Mesothelial cell of epicardium (in vitro differentiated cells): ENCODE measurements around the gene CCL17. TPM values are rescaled to one million over a fixed set of nuclear protein-coding genes. Genes with fewer than 3 reads are reported as not detected.

ENCODE experiments used
- DNase-seq, 2 experiments: peaks; one replicate each; pipeline ENCODE4 v3.0.0; 2021; ENCODE audit warnings: low spot score in 2 of 2; ENCODE audit not compliant: unreplicated experiment in 2 of 2
- H3K27ac Mint-ChIP-seq: 2 replicates; pipeline ENCODE4 v1.8.0; 2021; ENCODE audit warnings: mixed read lengths
- H3K27me3 Mint-ChIP-seq: 2 replicates; pipeline ENCODE4 v1.8.0; 2021; ENCODE audit warnings: low read depth, mixed read lengths
- H3K36me3 Mint-ChIP-seq: 2 replicates; pipeline ENCODE4 v1.8.0; 2021; ENCODE audit warnings: mixed read lengths
- H3K4me1 Mint-ChIP-seq: 2 replicates; pipeline ENCODE4 v1.8.0; 2021; ENCODE audit warnings: mixed read lengths
- H3K4me3 Mint-ChIP-seq: 2 replicates; pipeline ENCODE4 v1.8.0; 2021; ENCODE audit warnings: mild to moderate bottlenecking, moderate library complexity, mixed read lengths
- H3K9me3 Mint-ChIP-seq: 2 replicates; pipeline ENCODE4 v1.8.0; 2021; ENCODE audit warnings: mixed read lengths
- CTCF ChIP-seq: fragments of 200-600 bp; sonication (generic); IDR thresholded peaks from one replicate; pipeline ENCODE4 v1.5.0; 2021; ENCODE audit warnings: antibody characterized with exemption; ENCODE audit not compliant: unreplicated experiment
- total RNA-seq: library from RNA; stranded (reverse); gene quantifications from 3 replicates; pipeline ENCODE4 v1.2.1, GENCODE V29; 2021

Gene CCL17
- total RNA-seq, 1 donor from 2014 or later = not detected

DNA sequence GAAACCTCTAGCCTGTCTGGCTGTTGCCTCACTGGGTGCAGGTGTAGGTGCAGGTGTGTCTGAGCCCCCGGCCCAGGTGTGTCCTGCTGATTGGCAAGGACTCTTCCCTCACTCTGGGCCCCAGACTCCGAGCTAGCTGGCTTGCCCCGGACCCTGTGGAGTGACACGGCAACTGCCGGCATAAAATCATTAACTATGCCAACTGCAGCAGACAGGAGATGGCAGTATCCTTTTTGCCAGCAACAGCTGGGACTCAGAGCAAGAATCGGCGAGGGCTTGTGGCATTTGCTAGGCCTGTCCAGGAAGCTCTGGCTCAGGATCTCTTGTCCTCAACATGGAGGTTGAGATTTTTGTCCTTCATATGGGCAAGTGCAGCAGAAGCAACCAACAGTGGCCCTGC, 21.8 kb downstream of the CCL17 start:
- peaks cover 6% of the 10 kb centered on the region for H3K4me1 Mint-ChIP-seq
- no peaks in the 10 kb centered on the region for H3K27me3 Mint-ChIP-seq
- no peak overlapping the region for H3K4me3 Mint-ChIP-seq
- DNase-seq = no peak
- H3K36me3 Mint-ChIP-seq = peaks cover 34% of the 10 kb centered on the region
- H3K9me3 Mint-ChIP-seq = no peaks in the 10 kb centered on the region
- TF ChIP-seq CTCF = no peak
- H3K27ac Mint-ChIP-seq = no peak overlapping the region

GRCh38 chr16:57427307-57427706, 22.7 kb downstream of the CCL17 start:
- H3K9me3 Mint-ChIP-seq = no peaks in the 10 kb centered on the region
- H3K4me3 Mint-ChIP-seq = no peak overlapping the region
- peaks cover 3% of the 10 kb centered on the region for H3K4me1 Mint-ChIP-seq
- H3K27ac Mint-ChIP-seq = no peak overlapping the region
- TF ChIP-seq CTCF = no peak
- DNase-seq = no peak
- H3K27me3 Mint-ChIP-seq = no peaks in the 10 kb centered on the region
- peaks cover 35% of the 10 kb centered on the region for H3K36me3 Mint-ChIP-seq

- no peak for TF ChIP-seq CTCF
- Mint-ChIP-seq H3K9me3 (no peaks in the 10 kb centered on the region), H3K4me1 (no peaks in the 10 kb centered on the region), H3K27me3 (no peaks in the 10 kb centered on the region), H3K36me3 (peaks cover 36% of the 10 kb centered on the region), H3K4me3 (no peak overlapping the region), H3K27ac (no peak overlapping the region)
- no peak for DNase-seq
These were observed 23.3 kb downstream of the CCL17 start for GRCh38 chr16:57427824-57428223.

- Mint-ChIP-seq H3K27me3 (no peaks in the 10 kb centered on the region), H3K4me1 (no peaks in the 10 kb centered on the region), H3K9me3 (no peaks in the 10 kb centered on the region), H3K36me3 (peaks cover 45% of the 10 kb centered on the region), H3K27ac (no peak overlapping the region), H3K4me3 (no peak overlapping the region)
- no peak for TF ChIP-seq CTCF
- DNase-seq = no peak
These were observed 26.4 kb downstream of the CCL17 start for GRCh38 chr16:57430955-57431354.

- Mint-ChIP-seq H3K27ac (no peak overlapping the region), H3K4me1 (no peaks in the 10 kb centered on the region), H3K27me3 (no peaks in the 10 kb centered on the region), H3K4me3 (no peak overlapping the region), H3K9me3 (no peaks in the 10 kb centered on the region), H3K36me3 (peaks cover 44% of the 10 kb centered on the region)
- no peak for TF ChIP-seq CTCF
- no peak for DNase-seq
These were observed 27.9 kb downstream of the CCL17 start for GRCh38 chr16:57432505-57432904.

DNA sequence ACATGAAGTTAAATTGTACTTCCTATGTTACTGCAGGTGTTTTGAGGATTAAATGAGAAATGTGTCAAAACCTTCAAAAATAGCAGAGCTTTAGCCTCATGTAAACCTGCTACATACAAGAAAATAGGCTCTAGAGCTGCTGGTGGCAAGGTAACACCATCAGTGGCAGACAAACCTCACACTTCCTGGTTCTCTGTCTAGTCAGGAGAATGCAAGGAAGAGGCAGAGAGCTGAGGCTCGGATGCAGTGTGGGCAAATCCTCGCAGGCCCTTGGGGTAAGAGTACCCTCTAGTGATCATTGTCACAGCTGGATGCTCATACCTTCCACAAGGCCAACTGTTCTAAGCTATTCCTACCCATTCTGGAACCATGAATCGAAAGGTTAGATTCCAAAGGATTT, 28.4 kb downstream of the CCL17 start:
- no peaks in the 10 kb centered on the region for H3K4me1 Mint-ChIP-seq
- H3K4me3 Mint-ChIP-seq = no peak overlapping the region
- no peak for DNase-seq
- peaks cover 42% of the 10 kb centered on the region for H3K36me3 Mint-ChIP-seq
- no peaks in the 10 kb centered on the region for H3K9me3 Mint-ChIP-seq
- H3K27me3 Mint-ChIP-seq = no peaks in the 10 kb centered on the region
- no peak for TF ChIP-seq CTCF
- H3K27ac Mint-ChIP-seq = no peak overlapping the region
